Heart right ventricle (tissue), 16 donors: ENCODE measurements around the gene TIMM10B. TPM values are rescaled to one million over a fixed set of nuclear protein-coding genes. Genes with fewer than 3 reads are reported as not detected.

ENCODE experiments used
- ATAC-seq, 8 donors: fragments of 200-7000 bp; cut with Tn5 transposase; one replicate each; pipeline ENCODE4 v1.9.1; 2020; ENCODE audit warnings: mild to moderate bottlenecking in 8 of 8, moderate library complexity in 8 of 8, moderate number of reproducible peaks in 1 of 8
- DNase-seq, 2 donors: peaks; one replicate each; pipeline ENCODE4 v3.0.0-alpha.2; 2020
- H3K27ac ChIP-seq, 10 donors: fragments of 200-600 bp; sonication (generic) in 2 of 10; one replicate each; pipeline versions ENCODE4 v1.5.0 to v1.8.0; 2020 to 2022; ENCODE audit warnings: mild to moderate bottlenecking in 3 of 10
- H3K27me3 ChIP-seq, 7 donors: fragments of 200-600 bp; one replicate each; pipeline ENCODE4 v1.8.0; 2021 to 2022; ENCODE audit warnings: mild to moderate bottlenecking in 2 of 7
- H3K36me3 ChIP-seq, 9 donors: fragments of 200-600 bp; sonication (generic) in 1 of 9; one replicate each; pipeline versions ENCODE4 v1.5.0 to v1.8.0; 2020 to 2022; ENCODE audit warnings: mild to moderate bottlenecking in 2 of 9
- H3K4me1 ChIP-seq, 9 donors: fragments of 200-600 bp; sonication (generic) in 1 of 9; one replicate each; pipeline versions ENCODE4 v1.5.0 to v1.8.0; 2020 to 2022; ENCODE audit warnings: mild to moderate bottlenecking in 4 of 9
- H3K4me3 ChIP-seq, 10 donors: fragments of 200-600 bp; sonication (generic) in 2 of 10; one replicate each; pipeline versions ENCODE4 v1.5.0 to v1.8.0; 2020 to 2022; ENCODE audit warnings: mild to moderate bottlenecking in 7 of 10, moderate library complexity in 2 of 10
- H3K9me3 ChIP-seq, 11 donors: fragments of 200-600 bp in 10 of 11; sonication (generic) in 2 of 11; one replicate each; pipeline versions ENCODE4 v1.5.0 to v1.8.0; 2013 to 2022; ENCODE audit warnings: mild to moderate bottlenecking in 2 of 11, control low read depth in 1 of 11, moderate library complexity in 1 of 11
- WGBS, 2 donors: extraction: QIAGEN DNeasy Blood & Tissue Kit; methylation state at CpG; one replicate each; pipeline ENCODE4 v1.1.7; 2013; ENCODE audit warnings: inconsistent platforms in 1 of 2; 5-methylcytosine and 5-hydroxymethylcytosine counted together
- intact Hi-C, 10 donors: fragments of 100-400 bp; cut with DNase I; formaldehyde crosslinking; loops; one replicate each; pipeline versions ENCODE4 v1.11.1 to v1.14.2; 2022
- polyA plus RNA-seq, 2 donors: library from polyadenylated mRNA; stranded (reverse); fragments of 200-250 nt; gene quantifications; one replicate each; pipeline ENCODE4 v1.2.3, GENCODE V29; 2013
- total RNA-seq, 10 donors: library from RNA; stranded (reverse); fragmentation: NEBNext Ultra II Directional in 3 of 10; extraction: Animal tissue kit (Norgen Biotek cat#: 25700) in 3 of 10; gene quantifications; one replicate each; pipeline versions ENCODE4 v1.2.1 to v1.2.4, GENCODE V29; 2021 to 2023
- TF ChIP-seq, protein P1 (sequence below), 9 donors: fragments of 200-600 bp; sonication (generic) in 2 of 9; IDR thresholded peaks; one replicate each; pipeline versions ENCODE4 v1.5.0 to v1.8.0; 2021 to 2022; ENCODE audit warnings: antibody characterized with exemption in 9 of 9, mild to moderate bottlenecking in 5 of 9, moderate library complexity in 1 of 9
- donor health status: Arrhythmogenic right ventricular cardiomyopathy.
- donor health status: ischemic (EF 13 %, LVEDD 7.1; RV severe dilation, severe dysfunction).
- donor health status: healthy with polysubstance abuse.
- donor health status: DM: no; HTN: yes; CAD: no.
- donor health status: DM: no; HTN: no; CAD: no.
- donor health status: ischemic (EF 25% LVEDD 6.9; RV normal size, moderate dysfunction).
- donor health status: ischemic (EF 25% LVEDD 5.7; RV mildly dilated, moderate dysfunction).
- donor health status: healthy.
- donor health status: DM: yes; HTN: yes; CAD: no.
- donor health status: Ischemic cardiomyopathy.
- donor health status: ischemic (EF 35%, LVEDD 5.7; RV mildly dilated, moderate dysfunction).
- donor health status: nonischemic (EF 11% LVEDD 7.7; RV severe dilation, severe dysfunction).
- donor health status: DM: yes; HTN: yes; CAD: no.
- donor health status: PGD.
- donor health status: ischemic (EF 29% LVEDD 5.4; RV normal size, mild dysfunction).
- donor health status: nonischemic (EF 23%, LVEDD 6.1; RV moderate dilation, normal function).

Gene TIMM10B
- total and polyA plus RNA-seq, 12 donors = 10.0 to 21.6 (median 16.5) TPM

DNA sequence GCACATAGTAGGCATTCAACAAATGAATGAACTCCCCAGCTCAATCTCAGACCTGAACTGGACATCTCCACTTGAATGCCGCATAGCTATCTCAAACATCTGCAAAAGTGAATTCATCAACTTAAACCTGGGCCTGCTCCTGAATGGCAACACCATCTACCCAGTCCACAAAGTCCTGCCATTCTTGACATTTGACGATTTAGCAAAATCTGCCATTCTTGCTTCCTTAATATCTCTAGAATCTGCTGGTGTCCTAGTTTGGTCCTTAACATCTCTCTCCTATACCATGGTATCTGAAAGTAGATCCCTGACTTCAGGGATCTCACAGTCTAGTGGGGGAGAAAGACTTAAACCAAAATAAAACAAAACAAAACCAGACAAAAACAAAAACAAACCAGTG is 28.1 kb upstream of the TIMM10B start:
- no peak for ATAC-seq
- Histone ChIP-seq H3K4me3 (no peak overlapping the region), H3K4me1 (no peaks in the 10 kb centered on the region), H3K27me3 (no peaks in the 10 kb centered on the region), H3K27ac (no peak overlapping the region), H3K9me3 (no peaks in the 10 kb centered on the region), H3K36me3 (peaks cover 3 to 100% (median 66%) of the 10 kb centered on the region in 9 donors)
- intact Hi-C loops = no loop called here
- TF ChIP-seq, protein P1, sequence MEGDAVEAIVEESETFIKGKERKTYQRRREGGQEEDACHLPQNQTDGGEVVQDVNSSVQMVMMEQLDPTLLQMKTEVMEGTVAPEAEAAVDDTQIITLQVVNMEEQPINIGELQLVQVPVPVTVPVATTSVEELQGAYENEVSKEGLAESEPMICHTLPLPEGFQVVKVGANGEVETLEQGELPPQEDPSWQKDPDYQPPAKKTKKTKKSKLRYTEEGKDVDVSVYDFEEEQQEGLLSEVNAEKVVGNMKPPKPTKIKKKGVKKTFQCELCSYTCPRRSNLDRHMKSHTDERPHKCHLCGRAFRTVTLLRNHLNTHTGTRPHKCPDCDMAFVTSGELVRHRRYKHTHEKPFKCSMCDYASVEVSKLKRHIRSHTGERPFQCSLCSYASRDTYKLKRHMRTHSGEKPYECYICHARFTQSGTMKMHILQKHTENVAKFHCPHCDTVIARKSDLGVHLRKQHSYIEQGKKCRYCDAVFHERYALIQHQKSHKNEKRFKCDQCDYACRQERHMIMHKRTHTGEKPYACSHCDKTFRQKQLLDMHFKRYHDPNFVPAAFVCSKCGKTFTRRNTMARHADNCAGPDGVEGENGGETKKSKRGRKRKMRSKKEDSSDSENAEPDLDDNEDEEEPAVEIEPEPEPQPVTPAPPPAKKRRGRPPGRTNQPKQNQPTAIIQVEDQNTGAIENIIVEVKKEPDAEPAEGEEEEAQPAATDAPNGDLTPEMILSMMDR (IDR thresholded peaks at IDR 0.05) = no peak
- DNase-seq = no peak
- WGBS, 2 donors = 94 to 97% methylated on average over 2 of the region's 2 CpGs

DNA sequence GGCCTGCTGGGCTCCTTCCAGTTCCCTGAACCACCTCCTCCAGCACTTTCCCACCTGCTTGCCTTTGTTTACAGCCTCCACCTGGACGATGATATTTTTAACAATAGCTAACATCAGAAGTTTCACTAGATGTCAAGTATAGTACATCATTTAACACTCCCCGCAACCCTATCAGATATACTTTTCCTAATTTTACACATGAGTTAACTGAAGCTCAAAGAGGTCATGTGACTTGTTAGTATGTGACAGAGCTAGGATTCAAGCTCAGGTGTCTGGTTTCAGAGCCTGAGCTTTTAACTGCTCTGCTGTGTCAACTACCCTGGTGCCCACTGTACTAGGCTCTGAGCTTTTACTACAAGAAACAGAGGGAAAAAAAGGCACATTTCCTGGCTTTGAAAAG is 26.2 kb upstream of the TIMM10B start:
- TF ChIP-seq, protein P1 (IDR thresholded peaks at IDR 0.05) = no peak

GRCh38 chr11:6456361-6457073 is 24.8 kb upstream of the TIMM10B start:
- intact Hi-C loops = no loop called here
- Histone ChIP-seq H3K36me3 (peaks cover 0 to 100% (median 52%) of the 10 kb centered on the region in 9 donors), H3K4me3 (no peak overlapping the region), H3K4me1 (no peaks in the 10 kb centered on the region), H3K9me3 (no peaks in the 10 kb centered on the region), H3K27ac (no peak overlapping the region), H3K27me3 (no peaks in the 10 kb centered on the region)
- DNase-seq (no peak), ATAC-seq (peak in 1 of 8 donors; percentile 52)
- TF ChIP-seq, protein P1 (IDR thresholded peaks at IDR 0.05) = no peak
- WGBS, 2 donors = 96 to 97% methylated on average over 56 of the region's 56 CpGs

More for the DNA sequence above, 26.2 kb upstream of the TIMM10B start:
- Histone ChIP-seq H3K36me3 (peaks cover 3 to 100% (median 60%) of the 10 kb centered on the region in 9 donors), H3K27ac (no peak overlapping the region), H3K9me3 (no peaks in the 10 kb centered on the region), H3K27me3 (no peaks in the 10 kb centered on the region), H3K4me1 (no peaks in the 10 kb centered on the region), H3K4me3 (no peak overlapping the region)
- WGBS, 2 donors = 70 to 85% methylated on average over 2 of the region's 2 CpGs
- intact Hi-C loops = no loop called here
- DNase-seq (no peak), ATAC-seq (no peak)

DNA sequence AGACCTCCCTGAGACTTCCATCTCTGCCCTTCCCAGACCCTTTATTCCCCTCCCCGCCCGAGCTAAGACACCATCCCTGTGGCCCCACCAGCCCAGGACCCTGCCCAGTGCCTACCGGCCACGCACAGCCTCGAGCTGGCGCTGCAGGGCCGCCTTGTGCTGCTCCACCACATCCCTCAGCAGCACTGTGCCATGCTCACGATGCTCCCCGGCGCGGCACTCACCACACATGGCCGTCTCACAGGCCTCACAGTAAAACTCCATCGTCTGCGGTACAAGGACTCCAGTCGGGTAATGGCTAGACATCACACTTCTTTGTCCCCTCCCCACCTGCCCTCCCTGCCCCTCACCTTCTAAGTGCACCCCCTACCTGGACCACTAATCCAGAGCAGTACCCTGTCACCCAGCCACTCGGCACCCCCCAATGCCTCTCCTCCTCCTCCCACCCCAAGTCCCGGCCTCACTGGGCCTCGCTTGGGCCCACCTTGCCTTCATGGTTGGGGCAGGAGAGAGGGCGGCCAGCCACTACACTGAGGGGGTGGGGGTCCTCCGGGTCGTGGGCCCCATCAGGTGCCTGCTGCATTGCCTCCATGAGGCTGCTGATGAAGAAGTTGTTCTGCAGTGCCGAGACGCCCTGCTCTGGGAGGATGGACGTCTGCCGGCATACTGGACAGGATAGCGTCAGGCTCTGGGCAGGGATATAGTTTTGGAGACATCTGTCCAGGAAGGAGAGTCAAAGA is 23.6 kb upstream of the TIMM10B start:
- Histone ChIP-seq H3K4me3 (no peak overlapping the region), H3K27ac (no peak overlapping the region), H3K9me3 (no peaks in the 10 kb centered on the region), H3K36me3 (peaks cover 0 to 100% (median 41%) of the 10 kb centered on the region in 9 donors), H3K27me3 (no peaks in the 10 kb centered on the region), H3K4me1 (no peaks in the 10 kb centered on the region)
- DNase-seq (no peak), ATAC-seq (peak in 2 of 8 donors; percentile 25 to 42)
- TF ChIP-seq, protein P1 (IDR thresholded peaks at IDR 0.05) = no peak
- intact Hi-C loops = no loop called here
- 95 to 98% methylated on average over 26 of the region's 26 CpGs for WGBS, 2 donors
